Measurements from ENCODE around the gene CISD1. TPM values are rescaled to one million over a fixed set of nuclear protein-coding genes. Genes with fewer than 3 reads are reported as not detected.
A peak's percentile ranks its signal among the peaks of the same experiment; 100 is the strongest.

Gene CISD1
- total RNA-seq, 2 donors from 2014 or later, result 34.5 to 37.7 TPM

- peak; percentile 59 to 64 for DNase-seq
- no peaks in the 10 kb centered on the region for H3K36me3 Mint-ChIP-seq (ENCODE audit: insufficient read depth in 2 of 2)
- H3K27me3 Mint-ChIP-seq (ENCODE audit: low read depth), result peaks cover 8% of the 10 kb centered on the region
- H3K4me1 Mint-ChIP-seq (ENCODE audit: low read depth), result no peaks in the 10 kb centered on the region
- H3K9me3 Mint-ChIP-seq, result no peaks in the 10 kb centered on the region
- H3K4me3 Mint-ChIP-seq, result no peak overlapping the region
- H3K27ac Mint-ChIP-seq, result no peak overlapping the region
- peak; percentile 70 to 77 for ATAC-seq (replicated peaks in 1 of 2)
Observed at GRCh38 chr10:58299580-58299979, 30.6 kb downstream of the CISD1 start.

GRCh38 chr10:58300676-58301075 is 31.7 kb downstream of the CISD1 start:
- H3K27ac Mint-ChIP-seq, result no peak overlapping the region
- ATAC-seq (replicated peaks in 1 of 2) (no peak), DNase-seq (no peak)
- no peaks in the 10 kb centered on the region for H3K4me1 Mint-ChIP-seq (ENCODE audit: low read depth)
- H3K9me3 Mint-ChIP-seq, result no peaks in the 10 kb centered on the region
- H3K27me3 Mint-ChIP-seq (ENCODE audit: low read depth), result peaks cover 10% of the 10 kb centered on the region
- no peak overlapping the region for H3K4me3 Mint-ChIP-seq
- H3K36me3 Mint-ChIP-seq (ENCODE audit: insufficient read depth in 2 of 2), result no peaks in the 10 kb centered on the region

- H3K27me3 Mint-ChIP-seq (ENCODE audit: low read depth), result peaks cover 16% of the 10 kb centered on the region
- H3K36me3 Mint-ChIP-seq (ENCODE audit: insufficient read depth in 2 of 2), result no peaks in the 10 kb centered on the region
Observed at GRCh38 chr10:58302254-58302653, 33.3 kb downstream of the CISD1 start.

DNA sequence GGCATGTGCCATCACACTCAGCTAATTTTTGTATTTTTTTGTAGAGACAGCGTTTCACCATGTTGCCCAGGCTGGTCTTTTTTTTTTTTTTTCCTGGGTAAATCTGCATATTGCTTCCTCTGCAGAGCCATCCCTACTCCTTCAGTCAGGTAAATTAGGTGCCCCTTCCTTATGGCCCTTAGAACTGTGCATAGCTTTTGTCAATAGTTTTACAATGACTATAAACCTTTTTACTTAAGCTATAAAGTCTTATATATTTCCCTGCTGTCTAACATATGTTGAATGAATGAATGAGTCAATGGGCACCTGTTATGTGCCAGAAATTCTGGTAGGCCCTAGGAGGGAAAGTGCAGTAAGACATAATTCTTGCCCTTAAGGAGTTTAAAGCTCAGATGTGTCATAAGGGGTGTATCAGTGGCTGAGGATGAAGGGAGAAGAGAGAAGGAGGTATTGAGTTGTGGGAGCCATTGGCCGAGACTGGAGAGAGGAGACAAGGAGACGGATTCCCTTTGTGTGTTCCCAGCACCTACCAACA is 35.2 kb downstream of the CISD1 start:
- no peak for ATAC-seq (replicated peaks in 1 of 2)

More at GRCh38 chr10:58302254-58302653, 33.3 kb downstream of the CISD1 start:
- H3K4me1 Mint-ChIP-seq (ENCODE audit: low read depth), result no peaks in the 10 kb centered on the region
- no peak for ATAC-seq (replicated peaks in 1 of 2)
- H3K27ac Mint-ChIP-seq, result no peak overlapping the region
- H3K9me3 Mint-ChIP-seq, result no peaks in the 10 kb centered on the region
- H3K4me3 Mint-ChIP-seq, result no peak overlapping the region
- no peak for DNase-seq

GRCh38 chr10:58305821-58306220 is 36.9 kb downstream of the CISD1 start:
- Mint-ChIP-seq H3K9me3 (no peaks in the 10 kb centered on the region), H3K4me3 (no peak overlapping the region), H3K27me3 (ENCODE audit: low read depth) (peaks cover 25% of the 10 kb centered on the region), H3K27ac (no peak overlapping the region), H3K4me1 (ENCODE audit: low read depth) (no peaks in the 10 kb centered on the region), H3K36me3 (ENCODE audit: insufficient read depth in 2 of 2) (no peaks in the 10 kb centered on the region)
- ATAC-seq (replicated peaks in 1 of 2) (no peak), DNase-seq (no peak)

More for the DNA sequence above, 35.2 kb downstream of the CISD1 start:
- no peak for DNase-seq
- Mint-ChIP-seq H3K27me3 (ENCODE audit: low read depth) (peaks cover 16% of the 10 kb centered on the region), H3K36me3 (ENCODE audit: insufficient read depth in 2 of 2) (no peaks in the 10 kb centered on the region), H3K4me3 (no peak overlapping the region), H3K27ac (no peak overlapping the region), H3K4me1 (ENCODE audit: low read depth) (no peaks in the 10 kb centered on the region), H3K9me3 (no peaks in the 10 kb centered on the region)

- Mint-ChIP-seq H3K27me3 (ENCODE audit: low read depth) (peaks cover 16% of the 10 kb centered on the region), H3K4me1 (ENCODE audit: low read depth) (no peaks in the 10 kb centered on the region), H3K36me3 (ENCODE audit: insufficient read depth in 2 of 2) (no peaks in the 10 kb centered on the region), H3K9me3 (no peaks in the 10 kb centered on the region), H3K27ac (no peak overlapping the region), H3K4me3 (no peak overlapping the region)
- DNase-seq (no peak), ATAC-seq (replicated peaks in 1 of 2) (no peak)
Observed at GRCh38 chr10:58307676-58308075, 38.7 kb downstream of the CISD1 start.

GRCh38 chr10:58311026-58311425 is 42.1 kb downstream of the CISD1 start:
- DNase-seq (no peak), ATAC-seq (replicated peaks in 1 of 2) (no peak)
- no peak overlapping the region for H3K27ac Mint-ChIP-seq
- peaks cover 11% of the 10 kb centered on the region for H3K27me3 Mint-ChIP-seq (ENCODE audit: low read depth)
- H3K4me1 Mint-ChIP-seq (ENCODE audit: low read depth), result no peaks in the 10 kb centered on the region
- H3K4me3 Mint-ChIP-seq, result no peak overlapping the region
- no peaks in the 10 kb centered on the region for H3K36me3 Mint-ChIP-seq (ENCODE audit: insufficient read depth in 2 of 2)
- H3K9me3 Mint-ChIP-seq, result no peaks in the 10 kb centered on the region

- no peak overlapping the region for H3K4me3 Mint-ChIP-seq
- no peaks in the 10 kb centered on the region for H3K9me3 Mint-ChIP-seq
- DNase-seq, result no peak
- no peaks in the 10 kb centered on the region for H3K4me1 Mint-ChIP-seq (ENCODE audit: low read depth)
- no peak overlapping the region for H3K27ac Mint-ChIP-seq
- no peaks in the 10 kb centered on the region for H3K36me3 Mint-ChIP-seq (ENCODE audit: insufficient read depth in 2 of 2)
- no peak for ATAC-seq (replicated peaks in 1 of 2)
- H3K27me3 Mint-ChIP-seq (ENCODE audit: low read depth), result peaks cover 5% of the 10 kb centered on the region
Observed at GRCh38 chr10:58316874-58317273, 47.9 kb downstream of the CISD1 start.

DNA sequence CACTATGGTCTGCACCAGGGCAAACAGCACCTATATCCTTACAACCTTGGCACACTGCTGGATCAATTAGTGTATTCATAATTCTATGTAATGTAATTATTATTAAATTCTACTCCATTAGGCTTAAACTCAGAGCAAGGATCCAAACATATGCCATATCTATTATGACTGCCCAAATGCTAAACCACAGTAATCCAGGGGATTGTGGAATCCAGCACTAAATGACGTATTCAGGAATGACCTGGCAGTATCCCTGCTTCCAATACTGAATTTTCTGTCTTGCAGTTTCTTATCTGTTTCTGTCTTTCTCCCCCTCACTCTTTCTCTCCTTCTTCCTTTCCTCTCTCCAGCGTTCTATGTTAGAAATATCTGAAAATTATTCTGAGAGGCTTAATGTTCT is 49.4 kb downstream of the CISD1 start:
- no peak overlapping the region for H3K4me3 Mint-ChIP-seq
- no peaks in the 10 kb centered on the region for H3K36me3 Mint-ChIP-seq (ENCODE audit: insufficient read depth in 2 of 2)
- H3K27ac Mint-ChIP-seq, result no peak overlapping the region
- no peaks in the 10 kb centered on the region for H3K9me3 Mint-ChIP-seq
- DNase-seq (no peak), ATAC-seq (replicated peaks in 1 of 2) (no peak)
- H3K4me1 Mint-ChIP-seq (ENCODE audit: low read depth), result peaks cover 9% of the 10 kb centered on the region
- H3K27me3 Mint-ChIP-seq (ENCODE audit: low read depth), result peaks cover 5% of the 10 kb centered on the region

DNA sequence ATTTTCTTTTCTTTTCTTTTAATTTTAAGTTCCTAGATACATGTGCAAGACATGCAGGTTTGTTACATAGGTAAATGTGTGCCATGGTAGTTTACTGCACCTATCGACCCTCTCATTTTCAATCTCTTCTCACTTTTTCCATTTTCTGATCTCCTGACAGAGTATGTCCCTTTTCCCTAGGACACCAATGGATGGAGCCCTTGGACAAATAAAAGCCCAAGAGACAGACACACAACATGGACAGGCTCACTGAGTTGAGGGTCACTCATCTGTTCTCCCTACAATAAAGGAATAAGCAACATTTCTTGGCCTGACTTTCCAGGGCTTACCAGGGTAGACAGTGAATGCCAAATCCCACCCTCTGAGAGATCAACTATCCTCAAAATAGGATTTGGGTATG is 50.6 kb downstream of the CISD1 start:
- Mint-ChIP-seq H3K27ac (no peak overlapping the region), H3K27me3 (ENCODE audit: low read depth) (peaks cover 5% of the 10 kb centered on the region), H3K4me1 (ENCODE audit: low read depth) (peaks cover 9% of the 10 kb centered on the region), H3K36me3 (ENCODE audit: insufficient read depth in 2 of 2) (no peaks in the 10 kb centered on the region), H3K9me3 (no peaks in the 10 kb centered on the region), H3K4me3 (no peak overlapping the region)
- DNase-seq (no peak), ATAC-seq (replicated peaks in 1 of 2) (no peak)

DNA sequence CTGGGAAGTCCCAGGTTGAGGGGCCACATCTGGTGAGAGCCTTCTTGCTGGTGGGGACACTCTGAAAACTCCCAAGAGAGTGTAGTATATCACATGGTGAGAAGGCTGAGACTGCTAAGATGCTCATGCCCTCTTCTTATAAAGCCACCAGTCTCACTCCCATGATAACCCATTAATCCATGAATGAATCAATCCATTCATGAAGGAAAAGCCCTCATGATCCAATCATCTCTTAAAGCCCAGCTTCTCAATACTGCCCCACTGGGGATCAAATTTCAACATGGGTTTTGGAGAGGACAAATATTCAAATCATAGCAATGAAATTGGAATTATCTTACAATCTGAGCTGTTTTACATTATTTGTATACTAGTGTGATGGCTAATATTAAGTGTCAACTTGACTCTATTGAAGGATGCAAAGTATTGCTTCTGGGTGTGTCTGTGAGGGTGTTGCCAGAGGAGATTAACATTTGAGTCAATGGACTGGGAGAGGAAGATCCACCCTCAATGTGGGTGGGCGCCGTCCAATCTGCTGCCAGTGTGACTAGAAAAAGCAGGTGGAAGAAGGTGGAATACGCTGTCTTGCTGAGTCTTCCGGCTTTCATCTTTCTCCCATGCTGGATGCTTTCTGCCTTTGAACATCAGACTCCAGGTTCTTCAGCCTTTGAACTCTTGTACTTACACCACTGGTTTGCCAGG is 51.5 kb downstream of the CISD1 start:
- H3K4me1 Mint-ChIP-seq (ENCODE audit: low read depth), result peaks cover 9% of the 10 kb centered on the region
- H3K9me3 Mint-ChIP-seq, result no peaks in the 10 kb centered on the region
- H3K4me3 Mint-ChIP-seq, result no peak overlapping the region
- ATAC-seq (replicated peaks in 1 of 2) (no peak), DNase-seq (no peak)
- peaks cover 5% of the 10 kb centered on the region for H3K27me3 Mint-ChIP-seq (ENCODE audit: low read depth)
- H3K27ac Mint-ChIP-seq, result no peak overlapping the region
- H3K36me3 Mint-ChIP-seq (ENCODE audit: insufficient read depth in 2 of 2), result no peaks in the 10 kb centered on the region

DNA sequence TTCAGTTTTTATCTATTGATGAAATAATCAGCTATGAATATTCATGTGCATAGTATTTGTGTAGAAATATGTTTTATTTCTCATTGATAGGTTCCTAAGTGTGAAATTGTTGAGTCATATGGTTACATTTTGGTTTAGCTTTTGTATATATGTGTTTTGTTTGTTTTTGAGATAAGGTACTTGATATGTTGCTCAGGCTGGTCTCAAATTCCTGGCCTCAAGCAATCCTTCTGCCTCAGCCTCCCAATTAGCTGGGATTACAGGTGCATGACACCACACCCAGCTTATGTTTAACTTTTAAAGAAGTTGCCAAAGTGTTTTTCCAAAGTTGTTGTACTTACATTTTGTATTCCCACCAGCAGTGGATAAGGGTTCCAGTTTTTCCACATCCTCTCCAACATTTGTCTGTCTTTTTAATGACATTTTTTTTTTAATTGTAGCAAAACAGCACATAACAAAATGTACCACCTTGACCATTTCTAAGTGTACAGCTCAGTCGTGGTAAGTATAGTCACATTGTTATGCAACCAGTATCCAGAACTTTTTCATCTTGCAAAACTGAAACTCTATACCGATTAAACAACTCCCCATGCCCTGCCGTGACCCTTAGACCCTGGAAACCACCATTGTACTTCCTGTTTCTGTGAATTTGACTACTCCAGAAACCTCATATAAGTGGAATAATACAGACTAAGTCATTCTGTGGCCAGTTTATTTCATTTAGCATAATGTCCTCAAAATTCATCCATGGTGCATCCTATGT is 53.3 kb downstream of the CISD1 start:
- Mint-ChIP-seq H3K27ac (no peak overlapping the region), H3K27me3 (ENCODE audit: low read depth) (peaks cover 5% of the 10 kb centered on the region), H3K4me3 (peak overlapping the region; percentile 0 to 36)

GRCh38 chr10:58322835-58323209 is 53.9 kb downstream of the CISD1 start:
- DNase-seq (no peak), ATAC-seq (replicated peaks in 1 of 2) (no peak)
- Mint-ChIP-seq H3K27ac (no peak overlapping the region), H3K4me3 (peak overlapping the region; percentile 0 to 36), H3K4me1 (ENCODE audit: low read depth) (peaks cover 9% of the 10 kb centered on the region), H3K9me3 (no peaks in the 10 kb centered on the region), H3K27me3 (ENCODE audit: low read depth) (peaks cover 5% of the 10 kb centered on the region), H3K36me3 (ENCODE audit: insufficient read depth in 2 of 2) (no peaks in the 10 kb centered on the region)

More for the DNA sequence above, 53.3 kb downstream of the CISD1 start:
- Mint-ChIP-seq H3K9me3 (no peaks in the 10 kb centered on the region), H3K4me1 (ENCODE audit: low read depth) (peaks cover 9% of the 10 kb centered on the region), H3K36me3 (ENCODE audit: insufficient read depth in 2 of 2) (no peaks in the 10 kb centered on the region)
- no peak for ATAC-seq (replicated peaks in 1 of 2)
- no peak for DNase-seq

Data from activated T-cell treated with anti-CD3 and anti-CD28 coated beads, Interleukin-2, amount 50 U/mL, for 72 hours (primary cell).